Renal pelvis (tissue), 4 donors: ENCODE data around the gene MAN2A1. TPM values are rescaled to one million over a fixed set of nuclear protein-coding genes. Genes with fewer than 3 reads are reported as not detected.
A peak's percentile ranks its signal among the peaks of the same experiment; 100 is the strongest.

Experiments
- DNase-seq: peaks from one replicate; pipeline ENCODE4 v3.0.0-alpha.2; 2013
- polyA plus RNA-seq, 3 donors: library from polyadenylated mRNA; unstranded; fragments of 120-200 nt; gene quantifications; one replicate each; pipeline ENCODE4 v1.2.1, GENCODE V29; 2013; ENCODE audit not compliant: insufficient read length in 3 of 3

Gene MAN2A1
- polyA plus RNA-seq, 3 donors: 55.8 to 72.6 (median 70.5) TPM

GRCh38 chr5:109703829-109704228 lies 14.1 kb downstream of the MAN2A1 start:
- no peak for DNase-seq

DNA sequence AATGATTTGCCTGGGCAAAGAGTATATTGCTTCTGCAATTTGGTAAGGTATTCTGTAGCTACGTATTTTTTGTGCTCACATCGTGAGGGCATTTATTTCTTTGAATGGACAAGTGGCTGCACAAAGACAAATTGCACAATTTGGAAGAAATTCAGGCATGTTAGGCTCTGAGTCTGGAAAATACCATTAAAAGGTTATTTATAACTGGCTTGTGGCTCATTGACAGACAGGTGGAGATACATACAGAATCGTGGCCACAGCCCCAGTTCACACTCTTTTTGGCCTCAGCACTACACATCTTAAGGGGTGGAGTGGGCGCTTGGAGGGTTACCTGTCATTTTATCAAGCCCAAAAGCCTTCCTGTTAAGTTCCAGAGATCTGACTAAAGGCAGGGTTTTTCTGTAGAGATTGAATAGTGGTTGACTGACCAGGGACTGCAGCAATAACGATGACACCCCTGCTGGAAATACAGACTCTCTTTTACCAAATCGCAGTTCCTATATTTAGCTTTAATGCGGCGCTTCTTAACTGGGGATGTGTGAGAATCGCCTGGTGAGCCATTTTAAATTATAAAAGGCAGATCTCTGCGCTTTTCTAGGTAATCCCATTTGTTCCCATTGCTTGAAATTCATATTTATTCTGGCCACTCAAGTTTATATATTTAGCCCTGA lies 14.7 kb downstream of the MAN2A1 start:
- DNase-seq: no peak

- no peak for DNase-seq
These were observed 15.9 kb downstream of the MAN2A1 start for GRCh38 chr5:109705596-109705995.

DNA sequence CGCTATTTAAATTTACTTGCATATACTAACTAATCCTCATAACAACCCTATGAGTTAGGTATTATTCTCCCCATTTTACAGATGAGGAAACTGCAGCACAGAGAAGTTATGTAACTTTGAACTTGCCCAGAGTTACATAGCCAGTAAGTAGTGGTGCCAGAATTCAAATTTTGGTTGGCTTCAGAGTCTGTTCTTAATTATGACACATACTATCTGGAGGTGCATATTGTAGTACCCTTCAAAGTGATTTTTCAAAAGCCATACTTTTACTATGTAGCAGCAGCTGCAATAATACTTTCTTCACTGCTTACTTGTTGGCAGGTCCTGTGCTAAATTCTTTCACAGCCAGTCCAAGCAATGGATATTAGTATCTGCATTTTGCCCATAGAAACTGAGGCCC lies 16.4 kb downstream of the MAN2A1 start:
- DNase-seq: no peak

GRCh38 chr5:109707531-109707930 lies 17.8 kb downstream of the MAN2A1 start:
- no peak for DNase-seq

DNA sequence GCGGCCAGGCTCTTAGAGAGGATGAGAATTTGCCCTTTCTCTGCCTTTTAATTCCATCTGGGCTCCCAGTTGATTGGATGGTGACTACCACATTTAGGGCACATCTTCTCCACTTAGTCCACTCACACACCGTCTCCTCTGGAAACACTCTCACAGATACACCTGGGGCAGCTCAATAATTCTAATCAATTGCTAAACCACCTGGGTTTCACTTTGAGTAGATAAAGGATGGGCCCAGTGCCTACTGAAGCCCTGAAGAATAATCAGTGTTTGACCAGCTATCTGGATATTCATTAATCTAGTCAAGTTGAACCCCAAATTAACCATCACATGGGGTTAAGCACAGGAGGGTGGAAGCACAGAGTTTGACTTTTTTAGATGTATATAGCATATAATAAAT lies 19.1 kb downstream of the MAN2A1 start:
- DNase-seq: no peak

GRCh38 chr5:109709225-109709624 lies 19.5 kb downstream of the MAN2A1 start:
- no peak for DNase-seq

GRCh38 chr5:109711673-109712072 lies 21.9 kb downstream of the MAN2A1 start:
- no peak for DNase-seq

GRCh38 chr5:109713453-109713852 lies 23.7 kb downstream of the MAN2A1 start:
- DNase-seq: no peak

DNA sequence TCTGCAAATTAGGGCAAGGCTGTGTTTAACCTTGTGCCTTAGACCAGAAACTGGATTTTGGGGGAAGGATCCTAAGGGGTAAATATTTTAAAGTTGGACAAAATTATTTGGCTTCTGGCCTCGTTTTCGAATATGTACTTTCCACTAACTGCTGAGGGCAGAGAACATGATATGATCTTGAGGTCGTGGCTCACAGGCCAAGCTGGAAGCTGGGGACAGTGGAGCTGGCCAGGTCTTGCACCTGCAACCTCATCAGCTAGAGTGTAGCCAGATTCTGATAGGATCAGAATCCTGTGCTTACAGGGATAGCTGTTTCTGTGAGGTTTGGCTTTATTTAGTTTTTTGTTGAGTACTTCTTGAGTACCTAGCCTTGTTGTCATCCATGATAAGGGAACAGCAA lies 24.9 kb downstream of the MAN2A1 start:
- no peak for DNase-seq

DNA sequence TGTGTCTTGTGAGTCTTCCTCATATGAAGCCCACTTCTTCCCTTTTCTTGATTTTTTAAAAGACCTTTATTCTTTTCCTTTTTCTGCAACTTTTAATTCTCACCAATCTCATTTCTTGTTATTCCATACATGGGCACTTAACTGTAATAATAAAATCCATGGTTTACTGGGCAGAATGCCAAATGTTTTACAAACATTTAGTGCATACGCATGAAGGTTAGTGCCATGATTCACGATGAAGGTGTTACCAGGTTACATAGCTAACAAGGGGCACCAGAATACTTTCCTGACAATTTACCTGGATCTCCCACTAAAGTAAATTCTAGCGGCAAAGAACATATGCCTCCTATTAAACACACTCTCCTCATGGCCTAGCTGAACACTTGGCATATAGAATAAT lies 28.5 kb downstream of the MAN2A1 start:
- DNase-seq: no peak

GRCh38 chr5:109718632-109719031 lies 28.9 kb downstream of the MAN2A1 start:
- DNase-seq: no peak

DNA sequence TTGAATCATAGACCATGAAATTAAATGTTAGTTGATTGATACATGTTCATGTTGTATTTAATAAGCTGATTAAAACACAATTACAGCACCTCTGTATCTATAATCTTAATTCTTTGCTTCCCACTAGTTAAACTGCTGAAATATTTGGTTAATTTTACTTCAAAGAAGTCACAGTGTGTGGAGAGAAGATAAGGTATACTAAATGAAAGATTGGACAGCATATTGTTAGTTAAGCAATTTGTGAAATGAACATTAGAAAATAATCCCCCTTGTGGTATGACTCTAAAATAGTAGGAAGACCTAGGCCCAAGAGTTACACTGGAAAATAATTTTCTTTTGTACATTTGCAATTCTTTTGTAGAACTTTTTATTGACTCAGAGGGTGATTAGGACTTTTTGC lies 30.3 kb downstream of the MAN2A1 start:
- DNase-seq: no peak

- DNase-seq: no peak
These were observed 32.0 kb downstream of the MAN2A1 start for GRCh38 chr5:109721741-109722140.

- DNase-seq: no peak
These were observed 33.9 kb downstream of the MAN2A1 start for GRCh38 chr5:109723606-109724005.

DNA sequence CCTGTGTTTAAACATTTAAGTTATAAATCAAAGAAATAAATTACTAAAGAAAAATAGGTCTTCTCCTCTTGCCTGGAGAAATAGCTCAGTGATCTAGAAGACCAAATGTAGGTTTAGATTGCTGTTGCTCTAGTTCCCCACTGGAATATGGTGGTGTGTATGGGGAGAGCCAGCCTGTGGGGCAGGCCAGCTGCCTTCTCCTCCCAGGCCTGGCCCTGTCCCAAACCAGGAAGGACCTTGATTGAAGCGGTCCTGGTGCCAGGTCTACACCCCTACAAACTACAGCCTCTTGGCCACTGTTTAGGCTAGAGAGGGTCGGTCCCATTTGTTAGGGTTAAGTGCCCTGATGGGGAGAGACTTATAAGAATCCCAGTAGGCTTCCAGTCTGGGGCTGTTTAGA lies 35.4 kb downstream of the MAN2A1 start:
- no peak for DNase-seq

DNA sequence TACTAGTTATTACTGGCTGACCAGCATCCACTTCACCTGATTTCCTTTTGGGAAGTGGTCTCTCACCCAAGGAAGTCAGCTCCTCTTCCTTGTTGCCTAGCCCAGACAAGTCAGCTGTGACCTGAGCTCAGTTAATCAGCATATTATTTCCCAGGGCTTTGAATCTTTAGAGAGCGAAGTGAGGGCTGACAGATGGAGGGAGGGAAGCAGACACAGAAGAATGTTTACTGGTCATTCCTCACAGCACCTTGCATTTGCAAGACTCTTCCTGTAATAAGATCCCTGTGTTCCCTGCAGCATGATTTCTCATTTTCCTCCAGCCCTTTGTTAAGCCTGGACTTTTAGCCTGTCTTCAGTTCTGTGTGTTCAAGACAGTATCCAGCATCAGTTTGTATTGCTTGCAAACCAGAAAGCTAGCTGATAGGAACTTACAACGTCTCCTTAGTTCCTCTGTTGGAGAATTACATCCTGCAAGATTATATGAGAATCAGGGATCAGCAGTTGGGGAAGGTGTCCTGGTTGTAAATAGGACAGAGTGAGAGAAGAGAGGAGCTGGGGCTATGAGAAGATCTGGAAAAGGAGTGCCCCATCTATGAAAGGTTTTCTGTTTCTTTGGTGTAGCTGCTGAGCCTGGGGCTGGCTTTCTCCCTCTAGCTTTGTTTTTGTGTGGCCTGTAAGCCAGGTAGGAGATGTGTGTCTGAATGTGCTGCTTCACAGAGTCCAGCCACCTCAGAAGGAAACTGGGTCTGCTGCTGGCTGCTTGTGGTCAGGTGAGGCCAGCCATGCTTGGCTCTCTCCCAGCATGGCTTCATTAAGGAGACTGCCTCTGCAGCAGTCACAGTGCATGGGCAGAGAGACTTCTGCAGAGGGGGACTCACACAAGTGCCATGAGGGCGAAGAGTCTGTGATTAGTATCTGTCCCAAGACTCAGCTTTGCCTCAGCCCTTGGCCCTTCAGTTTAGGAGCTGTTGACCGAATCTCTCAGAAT lies 50.3 kb downstream of the MAN2A1 start:
- DNase-seq: peak; percentile 47

DNA sequence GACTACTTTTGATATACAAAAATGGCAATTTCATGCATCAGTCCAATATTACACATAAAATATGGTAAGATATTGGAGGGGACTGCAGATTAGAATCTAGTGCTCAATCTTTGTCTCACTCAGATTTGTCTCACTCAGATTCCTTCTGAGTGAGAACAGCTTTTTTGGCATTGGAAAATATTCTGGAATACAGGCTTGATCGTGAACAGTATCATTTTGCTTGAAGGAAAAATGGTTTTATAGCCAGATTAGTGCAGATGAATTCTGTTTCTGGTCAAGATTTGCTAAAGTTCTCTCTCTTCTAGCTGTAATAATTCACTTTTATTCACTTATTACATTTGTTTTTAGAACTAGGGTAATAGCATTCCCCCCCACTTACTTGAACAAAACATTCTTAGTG lies 51.2 kb downstream of the MAN2A1 start:
- no peak for DNase-seq

GRCh38 chr5:109741390-109741789 lies 51.7 kb downstream of the MAN2A1 start:
- DNase-seq: no peak

- no peak for DNase-seq
These were observed 53.4 kb downstream of the MAN2A1 start for GRCh38 chr5:109743041-109743531.

DNA sequence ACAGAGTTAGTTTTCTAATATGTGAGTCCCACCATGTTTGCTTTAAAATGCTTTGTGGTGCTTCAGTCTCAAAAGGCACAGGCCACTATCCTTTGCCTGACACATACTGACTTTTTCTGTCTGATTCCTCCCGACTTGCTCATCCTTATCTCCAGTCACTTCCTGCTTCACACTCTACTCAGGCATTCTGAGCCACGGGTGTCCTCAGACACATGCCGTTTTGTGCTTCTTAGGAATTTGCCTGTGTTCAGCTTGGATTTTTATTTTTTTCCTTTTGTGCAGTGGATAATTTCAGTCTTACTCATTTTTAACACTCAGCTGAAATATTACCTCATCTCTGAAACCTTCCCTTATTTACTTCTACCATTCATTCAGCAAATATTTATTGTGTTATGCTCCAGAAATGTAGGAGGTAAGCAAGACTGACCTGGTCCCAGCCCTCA lies 54.1 kb downstream of the MAN2A1 start:
- no peak for DNase-seq

DNA sequence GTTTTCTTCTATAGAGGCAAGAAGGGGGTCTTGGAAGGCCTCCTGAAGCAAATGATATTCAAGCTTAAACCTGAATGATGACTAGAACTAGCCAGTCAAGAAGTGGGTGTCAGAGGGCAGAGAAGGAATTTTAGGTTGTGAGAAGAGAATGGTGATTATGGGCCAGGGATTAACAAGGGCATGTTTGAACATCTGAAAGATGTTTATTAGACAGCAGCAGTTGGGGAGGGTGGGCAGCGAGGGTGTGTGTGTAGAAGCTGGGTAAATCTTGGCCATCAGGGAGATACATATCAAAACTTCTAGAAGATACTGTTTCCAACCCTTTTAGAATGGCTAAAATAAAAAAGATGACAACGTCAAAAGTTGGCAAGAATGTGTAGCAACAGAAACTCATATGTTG lies 54.5 kb downstream of the MAN2A1 start:
- DNase-seq: no peak

- no peak for DNase-seq
These were observed 58.8 kb downstream of the MAN2A1 start for GRCh38 chr5:109748546-109748945.
